HCEC 1CT (cell line): Measurements from ENCODE around the gene LAT.
"Not testable (repeated sequence)": the region's sequence is repeated elsewhere in the genome, so short reads cannot be mapped to it uniquely, and the experiment has no call there.

Source experiments
- DNase-seq: peaks from one replicate; pipeline ENCODE4 v3.0.0-alpha.2; 2017

The LAT gene

GRCh38 chr16:28980330-28980729 is 4.5 kb upstream of the LAT start:
- not testable (repeated sequence) for DNase-seq

- no peak for DNase-seq
These were observed 3.9 kb upstream of the LAT start for GRCh38 chr16:28980929-28981328.

GRCh38 chr16:28981517-28981916 is 3.3 kb upstream of the LAT start:
- DNase-seq = no peak

GRCh38 chr16:28982418-28982817 is 2.4 kb upstream of the LAT start:
- no peak for DNase-seq

GRCh38 chr16:28982949-28983348 is 1.9 kb upstream of the LAT start:
- DNase-seq = no peak

DNA sequence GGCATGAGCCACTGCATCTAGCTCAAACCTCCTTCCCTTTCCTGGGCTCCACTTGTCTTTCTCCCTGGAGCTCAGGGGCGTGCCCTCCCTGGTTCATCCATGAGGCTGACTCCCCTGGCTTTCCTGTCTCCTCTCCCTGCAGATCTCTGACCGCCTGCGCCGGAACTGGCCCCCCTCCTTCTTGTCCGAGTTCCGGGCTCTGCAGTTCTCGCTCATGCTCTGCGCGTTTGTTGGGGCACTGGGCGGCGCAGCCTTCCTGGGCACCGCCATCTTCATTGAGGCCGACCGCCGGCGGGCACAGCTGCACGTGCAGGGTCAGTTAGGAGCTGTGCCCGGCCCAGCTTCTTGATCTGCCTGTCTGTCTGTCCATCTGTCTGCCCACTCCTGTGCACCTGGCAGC is 1.2 kb upstream of the LAT start:
- DNase-seq = no peak

DNA sequence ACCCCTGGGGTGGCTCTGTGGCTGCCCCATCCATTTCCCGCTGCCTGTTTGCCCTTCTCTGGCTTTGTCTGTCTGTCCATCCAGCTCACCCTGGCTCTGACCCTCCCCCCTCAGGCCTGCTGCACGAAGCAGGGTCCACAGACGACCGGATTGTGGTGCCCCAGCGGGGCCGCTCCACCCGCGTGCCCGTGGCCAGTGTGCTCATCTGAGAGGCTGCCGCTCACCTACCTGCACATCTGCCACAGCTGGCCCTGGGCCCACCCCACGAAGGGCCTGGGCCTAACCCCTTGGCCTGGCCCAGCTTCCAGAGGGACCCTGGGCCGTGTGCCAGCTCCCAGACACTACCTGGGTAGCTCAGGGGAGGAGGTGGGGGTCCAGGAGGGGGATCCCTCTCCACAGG is 761 bp upstream of the LAT start:
- no peak for DNase-seq

DNA sequence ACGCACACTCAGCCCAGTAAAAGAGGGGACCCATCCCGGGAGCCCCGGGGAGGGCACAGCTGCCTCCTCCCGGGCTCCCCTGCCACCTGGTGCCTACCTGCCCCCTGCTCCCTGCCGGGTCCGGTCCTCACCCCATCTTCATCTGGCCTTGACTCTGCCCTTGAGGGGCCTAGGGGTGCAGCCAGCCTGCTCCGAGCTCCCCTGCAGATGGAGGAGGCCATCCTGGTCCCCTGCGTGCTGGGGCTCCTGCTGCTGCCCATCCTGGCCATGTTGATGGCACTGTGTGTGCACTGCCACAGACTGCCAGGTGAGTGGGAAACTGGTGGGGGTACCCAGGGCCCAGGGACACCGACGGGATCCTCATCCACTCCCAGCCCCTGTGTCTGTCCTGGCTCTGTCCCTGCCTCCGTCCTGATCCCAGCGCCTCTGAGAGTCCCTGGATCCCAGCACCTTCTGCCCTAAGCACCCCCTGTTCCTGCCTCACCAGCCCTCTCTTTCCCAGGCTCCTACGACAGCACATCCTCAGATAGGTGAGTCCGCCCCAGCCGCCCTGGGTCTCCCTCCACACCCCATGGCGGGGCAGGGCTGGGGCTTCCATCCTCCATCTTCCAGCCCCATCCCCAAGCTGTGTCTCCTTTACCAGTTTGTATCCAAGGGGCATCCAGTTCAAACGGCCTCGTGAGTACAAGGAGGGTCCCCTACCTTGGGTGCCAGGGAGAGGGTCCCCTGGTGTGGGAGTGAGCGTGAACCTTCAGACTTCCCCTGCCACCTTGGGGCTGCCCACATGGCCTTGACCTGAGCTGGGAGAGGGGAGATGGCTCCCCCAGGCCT is 574 bp downstream of the LAT start:
- DNase-seq = no peak

DNA sequence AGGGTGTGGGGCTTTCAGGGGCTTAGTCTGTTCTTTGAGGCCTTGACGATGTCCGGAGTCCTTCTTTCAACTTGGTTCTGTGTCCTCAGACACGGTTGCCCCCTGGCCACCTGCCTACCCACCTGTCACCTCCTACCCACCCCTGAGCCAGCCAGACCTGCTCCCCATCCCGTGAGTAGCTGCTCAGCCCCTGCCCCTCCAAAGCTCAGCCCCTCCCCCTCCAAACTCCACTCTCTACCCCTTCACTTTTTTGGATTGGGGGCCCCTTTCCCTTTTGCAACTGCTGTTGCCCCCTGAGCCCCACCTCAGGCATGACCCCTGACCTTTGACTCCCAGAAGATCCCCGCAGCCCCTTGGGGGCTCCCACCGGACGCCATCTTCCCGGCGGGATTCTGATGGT is 1.2 kb downstream of the LAT start:
- DNase-seq = no peak

GRCh38 chr16:28986492-28986891 is 1.6 kb downstream of the LAT start:
- DNase-seq = no peak

GRCh38 chr16:28987170-28987853 is 2.5 kb downstream of the LAT start:
- no peak for DNase-seq

GRCh38 chr16:28989363-28989762 is 4.5 kb downstream of the LAT start:
- no peak for DNase-seq

- no peak for DNase-seq
These were observed 5.7 kb downstream of the LAT start for GRCh38 chr16:28990375-28991040.

DNA sequence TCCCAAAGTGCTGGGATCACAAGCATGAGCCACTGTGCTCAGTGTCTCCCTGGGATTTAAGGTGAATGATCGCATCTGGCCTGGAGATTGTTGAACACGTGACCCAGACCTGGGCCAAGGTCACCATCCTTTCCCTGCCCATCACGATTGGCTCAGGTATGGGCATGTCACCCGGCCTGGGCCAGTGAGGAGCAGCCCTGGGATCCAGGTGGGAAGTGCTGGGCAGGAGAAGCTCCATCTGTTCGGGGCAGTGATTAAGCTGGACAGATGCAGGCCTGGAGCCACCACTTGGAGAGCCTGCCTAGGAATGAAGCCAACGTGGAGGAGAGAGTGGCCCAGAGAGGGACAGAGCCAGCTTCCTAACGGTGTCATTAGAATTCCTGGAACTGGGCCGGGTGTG is 6.8 kb downstream of the LAT start:
- no peak for DNase-seq

DNA sequence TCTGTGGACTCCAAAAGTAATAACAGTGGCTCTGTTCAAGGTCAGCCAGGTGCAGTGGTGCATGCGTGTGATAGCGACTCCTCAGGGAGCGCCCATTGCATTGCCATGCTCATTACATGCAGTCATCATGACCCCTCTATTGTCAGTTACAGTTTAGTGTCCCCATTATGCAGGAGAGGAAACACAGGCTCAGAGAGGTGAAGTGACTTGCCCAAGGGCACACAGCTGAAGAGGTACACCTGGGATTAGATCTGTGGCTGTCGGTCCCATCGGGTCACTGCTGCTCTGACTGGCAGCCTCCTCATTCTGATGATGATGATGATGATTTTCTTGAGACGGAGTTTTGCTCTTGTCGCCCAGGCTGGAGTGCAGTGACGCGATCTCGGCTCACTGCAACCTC is 7.6 kb downstream of the LAT start:
- no peak for DNase-seq

DNA sequence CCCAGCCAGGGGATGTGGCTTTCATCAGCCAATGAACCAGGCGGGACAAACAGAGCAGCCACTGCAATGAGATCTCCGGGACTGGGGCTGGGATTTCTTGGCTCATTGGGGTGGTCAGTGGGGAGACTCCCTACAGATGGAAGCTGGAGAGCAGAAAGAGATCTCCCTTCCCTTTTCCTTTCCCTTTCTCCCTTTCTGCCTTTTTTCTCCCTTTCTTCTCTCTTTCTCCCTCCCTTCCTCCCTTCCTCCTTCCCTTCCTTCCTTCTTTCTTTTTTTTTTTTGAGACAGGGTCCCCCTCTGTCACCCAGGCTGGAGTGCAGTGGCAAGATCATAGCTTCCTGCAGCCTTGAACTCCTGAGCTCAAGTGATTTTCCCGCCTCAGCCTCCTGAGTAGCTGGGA is 14.0 kb downstream of the LAT start:
- DNase-seq = no peak

GRCh38 chr16:28999577-28999976 is 14.7 kb downstream of the LAT start:
- DNase-seq = no peak

DNA sequence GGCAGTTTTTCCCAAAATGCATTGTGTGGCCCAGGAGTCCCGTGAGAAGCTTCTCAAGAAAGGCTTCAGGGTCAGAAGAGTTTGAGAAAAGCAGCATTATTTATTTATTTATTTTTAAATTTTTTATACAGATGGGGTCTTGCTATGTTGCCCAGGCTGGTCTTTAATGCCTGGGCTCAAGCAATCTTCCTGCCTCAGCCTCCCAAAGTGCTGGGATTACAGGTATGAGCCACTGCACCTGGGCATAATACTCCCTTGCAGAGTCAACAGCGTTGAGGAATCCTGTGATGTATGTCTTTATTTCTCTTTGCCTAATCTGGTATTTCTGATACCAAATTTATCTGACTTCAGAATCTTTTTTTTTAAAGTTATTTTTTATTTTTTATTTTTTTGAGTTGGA is 15.2 kb downstream of the LAT start:
- no peak for DNase-seq

DNA sequence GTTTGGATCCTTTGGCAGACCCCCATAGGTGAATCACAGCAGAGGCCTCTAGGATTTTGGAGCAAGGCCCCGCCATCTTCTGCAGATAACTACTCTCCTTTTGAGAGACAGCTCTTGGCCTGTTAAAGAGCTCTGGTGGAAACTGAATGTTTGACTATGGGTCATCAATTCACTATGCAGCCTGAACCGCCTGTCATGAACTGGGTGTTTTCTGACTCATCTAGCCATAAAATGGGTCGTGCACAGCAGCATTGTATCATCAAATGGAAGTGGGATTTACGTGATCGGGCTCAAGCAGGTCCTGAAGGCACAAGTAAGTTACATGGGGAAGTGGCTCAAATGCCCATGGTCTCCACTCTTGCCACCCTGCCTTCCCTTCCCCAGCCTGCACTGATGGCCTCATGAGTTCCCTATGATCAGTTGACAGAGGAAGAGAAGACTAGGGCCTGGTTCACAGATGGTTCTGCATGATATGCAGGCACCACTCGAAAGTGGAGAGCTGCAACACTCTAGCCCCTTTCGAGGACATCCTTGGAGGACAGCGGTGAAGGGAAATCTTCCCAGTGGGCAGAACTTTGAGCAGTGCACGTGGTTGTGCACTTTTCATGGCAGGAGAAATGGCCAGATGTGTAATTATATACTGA is 19.8 kb downstream of the LAT start:
- DNase-seq = peak; percentile 58

GRCh38 chr16:29007730-29008593 is 23.1 kb downstream of the LAT start:
- peak; percentile 85 for DNase-seq

- no peak for DNase-seq
These were observed 24.4 kb downstream of the LAT start for GRCh38 chr16:29009050-29009837.

GRCh38 chr16:29009838-29010166 is 24.9 kb downstream of the LAT start:
- no peak for DNase-seq
